ENCODE data around the gene INHBB. TPM values are rescaled to one million over a fixed set of nuclear protein-coding genes. Genes with fewer than 3 reads are reported as not detected.

Gene INHBB
- polyA plus RNA-seq, 2 of the 4 experiments (the other 2 are of a cell fraction), result 7.2 to 25.3 TPM

GRCh38 chr2:120365236-120365793, 19.4 kb downstream of the INHBB start:
- no peak overlapping the region for H3K4me3 ChIP-seq
- ChIA-PET CTCF (interaction anchor here (1.0 to 1.4 kb wide), 4 partner anchors 20 to 310 kb away, joined by 3 to 5 read pairs (median 4); no protein-coding TSS in a partner anchor), POLR2A (no interaction called here)
- no peak for ATAC-seq
- no peak overlapping the region for H3K27ac ChIP-seq
- no peak for TF ChIP-seq RNF2 (IDR thresholded peaks at IDR 0.05; ENCODE audit: borderline replicate concordance, low read depth)
- no peak for TF ChIP-seq JUNB (IDR thresholded peaks at IDR 0.05)
- TF ChIP-seq, protein P1, sequence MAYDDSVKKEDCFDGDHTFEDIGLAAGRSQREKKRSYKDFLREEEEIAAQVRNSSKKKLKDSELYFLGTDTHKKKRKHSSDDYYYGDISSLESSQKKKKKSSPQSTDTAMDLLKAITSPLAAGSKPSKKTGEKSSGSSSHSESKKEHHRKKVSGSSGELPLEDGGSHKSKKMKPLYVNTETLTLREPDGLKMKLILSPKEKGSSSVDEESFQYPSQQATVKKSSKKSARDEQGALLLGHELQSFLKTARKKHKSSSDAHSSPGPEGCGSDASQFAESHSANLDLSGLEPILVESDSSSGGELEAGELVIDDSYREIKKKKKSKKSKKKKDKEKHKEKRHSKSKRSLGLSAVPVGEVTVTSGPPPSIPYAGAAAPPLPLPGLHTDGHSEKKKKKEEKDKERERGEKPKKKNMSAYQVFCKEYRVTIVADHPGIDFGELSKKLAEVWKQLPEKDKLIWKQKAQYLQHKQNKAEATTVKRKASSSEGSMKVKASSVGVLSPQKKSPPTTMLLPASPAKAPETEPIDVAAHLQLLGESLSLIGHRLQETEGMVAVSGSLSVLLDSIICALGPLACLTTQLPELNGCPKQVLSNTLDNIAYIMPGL (CRISPR knock-in tag; IDR thresholded peaks at IDR 0.05; ENCODE audit: borderline replicate concordance), result no peak
- TF ChIP-seq FOSB (CRISPR knock-in tag; IDR thresholded peaks at IDR 0.05), result no peak
- TF ChIP-seq CBX8 (IDR thresholded peaks at IDR 0.05), result no peak
- no peak for TF ChIP-seq E2F6 (IDR thresholded peaks at IDR 0.05; ENCODE audit: borderline replicate concordance, low read depth)
- no peak for TF ChIP-seq HES2 (IDR thresholded peaks at IDR 0.05)
- no peak for TF ChIP-seq BHLHE40 (IDR thresholded peaks at IDR 0.05; ENCODE audit: low read depth, low read length)
- TF ChIP-seq RARB (CRISPR knock-in tag; IDR thresholded peaks at IDR 0.05), result no peak
- no peak for TF ChIP-seq CBX2 (IDR thresholded peaks at IDR 0.05; ENCODE audit: borderline replicate concordance, low read depth)
- TF ChIP-seq PHF8 (IDR thresholded peaks at IDR 0.05; ENCODE audit: borderline replicate concordance, low read depth), result no peak
- TF ChIP-seq MYC (IDR thresholded peaks at IDR 0.05; ENCODE audit: borderline replicate concordance, low read length), result no peak
- no peak for TF ChIP-seq ZNF302 (CRISPR knock-in tag; IDR thresholded peaks at IDR 0.05)
- no peak for TF ChIP-seq TP53 (CRISPR knock-in tag; IDR thresholded peaks at IDR 0.05)
- no peak for FAIRE-seq
- DNase-seq (ENCODE audit: low read depth in 1 of 2, low spot score in 1 of 2), result no peak
- no peak overlapping the region for H3K4me2 ChIP-seq
- H3K9me3 ChIP-seq, result no peaks in the 10 kb centered on the region
- WGBS (ENCODE audit: missing lambda C conversion rate), result 60% methylated on average over 9 of the region's 13 CpGs
- 0 out of 3 replicates have a peak, but pooled peaks cover 6% of the 10 kb centered on the region for H3K4me1 ChIP-seq

- ATAC-seq (no peak), FAIRE-seq (no peak), DNase-seq (ENCODE audit: low read depth in 1 of 2, low spot score in 1 of 2) (no peak)
- TF ChIP-seq FOSB (CRISPR knock-in tag; IDR thresholded peaks at IDR 0.05) (no peak), BHLHE40 (IDR thresholded peaks at IDR 0.05; ENCODE audit: low read depth, low read length) (no peak), KDM5A (IDR thresholded peaks at IDR 0.05) (no peak), MYC (IDR thresholded peaks at IDR 0.05; ENCODE audit: borderline replicate concordance, low read length) (no peak), TFCP2L1 (CRISPR knock-in tag; IDR thresholded peaks at IDR 0.05) (no peak), RAD21 (conservative IDR thresholded peaks at IDR 0.05 in 1 of 2, IDR thresholded peaks at IDR 0.05 in 1 of 2) (no peak), HES2 (IDR thresholded peaks at IDR 0.05) (no peak), POLR2AphosphoS2 (conservative IDR thresholded peaks at IDR 0.05; ENCODE audit: low read length) (no peak), EHMT2 (IDR thresholded peaks at IDR 0.05; ENCODE audit: low read depth) (no peak), ZNF302 (CRISPR knock-in tag; IDR thresholded peaks at IDR 0.05) (no peak), JUN (IDR thresholded peaks at IDR 0.05) (no peak), MAFK (IDR thresholded peaks at IDR 0.05; ENCODE audit: partially characterized antibody) (no peak), CBX8 (IDR thresholded peaks at IDR 0.05) (no peak)
- TF ChIP-seq, protein P1 (CRISPR knock-in tag; IDR thresholded peaks at IDR 0.05; ENCODE audit: borderline replicate concordance), result no peak
- TF ChIP-seq, protein P2, sequence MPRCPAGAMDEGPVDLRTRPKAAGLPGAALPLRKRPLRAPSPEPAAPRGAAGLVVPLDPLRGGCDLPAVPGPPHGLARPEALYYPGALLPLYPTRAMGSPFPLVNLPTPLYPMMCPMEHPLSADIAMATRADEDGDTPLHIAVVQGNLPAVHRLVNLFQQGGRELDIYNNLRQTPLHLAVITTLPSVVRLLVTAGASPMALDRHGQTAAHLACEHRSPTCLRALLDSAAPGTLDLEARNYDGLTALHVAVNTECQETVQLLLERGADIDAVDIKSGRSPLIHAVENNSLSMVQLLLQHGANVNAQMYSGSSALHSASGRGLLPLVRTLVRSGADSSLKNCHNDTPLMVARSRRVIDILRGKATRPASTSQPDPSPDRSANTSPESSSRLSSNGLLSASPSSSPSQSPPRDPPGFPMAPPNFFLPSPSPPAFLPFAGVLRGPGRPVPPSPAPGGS (IDR thresholded peaks at IDR 0.05), result no peak
- ChIA-PET CTCF (interaction anchor here (1.0 kb wide), 1 partner anchor 10 kb away, joined by 3 read pairs; no protein-coding TSS in a partner anchor), POLR2A (no interaction called here)
- Histone ChIP-seq H3K4me2 (no peak overlapping the region), H3K9me3 (no peaks in the 10 kb centered on the region), H3K4me3 (no peak overlapping the region), H3K27ac (no peak overlapping the region), H3K4me1 (0 out of 3 replicates have a peak, but pooled peaks cover 6% of the 10 kb centered on the region)
- 87% methylated on average over 11 of the region's 11 CpGs for WGBS (ENCODE audit: missing lambda C conversion rate)
These were observed 20.8 kb downstream of the INHBB start for GRCh38 chr2:120366698-120367097.
